GM19397 (cell line): ENCODE results near the gene CXCL3.
"Not testable (repeated sequence)": the region's sequence is repeated elsewhere in the genome, so short reads cannot be mapped to it uniquely, and the experiment has no call there.

Source experiments
- ATAC-seq: cut with Tn5 transposase; IDR thresholded peaks from one replicate; pipeline ENCODE4 v1.9.1; 2021; ENCODE audit warnings: mild to moderate bottlenecking, moderate library complexity; ENCODE audit not compliant: unreplicated experiment

CXCL3 gene

GRCh38 chr4:74038425-74039314, at the start of gene CXCL3:
Gene CXCL3 (minus strand): TSS chr4:74038689. CDS start chr4:74038611, 78 bp downstream.
- peak; percentile 54 for ATAC-seq

- no peak for ATAC-seq
Measured at GRCh38 chr4:74087481-74087880, 49.0 kb upstream of the CXCL3 start.

GRCh38 chr4:74085669-74086068, 47.2 kb upstream of the CXCL3 start:
- ATAC-seq = no peak

GRCh38 chr4:74084984-74085383, 46.5 kb upstream of the CXCL3 start:
- no peak for ATAC-seq

- no peak for ATAC-seq
Measured at GRCh38 chr4:74083546-74083945, 45.1 kb upstream of the CXCL3 start.

GRCh38 chr4:74081035-74081434, 42.5 kb upstream of the CXCL3 start:
- no peak for ATAC-seq

GRCh38 chr4:74080351-74080750, 41.9 kb upstream of the CXCL3 start:
- ATAC-seq = not testable (repeated sequence)

- not testable (repeated sequence) for ATAC-seq
Measured at GRCh38 chr4:74079024-74079423, 40.5 kb upstream of the CXCL3 start.

GRCh38 chr4:74073358-74073757, 34.9 kb upstream of the CXCL3 start:
- no peak for ATAC-seq

GRCh38 chr4:74072739-74073138, 34.2 kb upstream of the CXCL3 start:
- no peak for ATAC-seq

- no peak for ATAC-seq
Measured at GRCh38 chr4:74067586-74067985, 29.1 kb upstream of the CXCL3 start.

- ATAC-seq = no peak
Measured at GRCh38 chr4:74066232-74066631, 27.7 kb upstream of the CXCL3 start.

- ATAC-seq = no peak
Measured at GRCh38 chr4:74065115-74065642, 26.7 kb upstream of the CXCL3 start.

GRCh38 chr4:74063859-74064258, 25.4 kb upstream of the CXCL3 start:
- no peak for ATAC-seq

- no peak for ATAC-seq
Measured at GRCh38 chr4:74062953-74063352, 24.5 kb upstream of the CXCL3 start.

GRCh38 chr4:74061430-74061829, 22.9 kb upstream of the CXCL3 start:
- no peak for ATAC-seq

GRCh38 chr4:74059161-74059829, 20.8 kb upstream of the CXCL3 start:
- no peak for ATAC-seq

GRCh38 chr4:74058048-74058651, 19.7 kb upstream of the CXCL3 start:
- no peak for ATAC-seq

- no peak for ATAC-seq
Measured at GRCh38 chr4:74057588-74057987, 19.1 kb upstream of the CXCL3 start.

- ATAC-seq = no peak
Measured at GRCh38 chr4:74056858-74057562, 18.5 kb upstream of the CXCL3 start.
